GM23248 (cell line): ENCODE data around the gene RASAL3. TPM values are rescaled to one million over a fixed set of nuclear protein-coding genes. Genes with fewer than 3 reads are reported as not detected.

Experiments used
- DNase-seq: peaks from one replicate; pipeline ENCODE4 v3.0.0-alpha.2; 2015
- H2AFZ ChIP-seq: fragments of 200-600 bp; sonication (generic); 2 replicates; pipeline ENCODE4 v1.6.1; 2016; ENCODE audit warnings: antibody characterized with exemption
- H3F3A ChIP-seq: fragments of 200-600 bp; sonication (generic); 2 replicates; pipeline ENCODE4 v1.6.1; 2016; ENCODE audit warnings: mild to moderate bottlenecking, antibody characterized with exemption, mixed run types; ENCODE audit not compliant: insufficient read depth
- H3K27ac ChIP-seq: fragments of 200-600 bp; sonication (generic); 2 replicates; pipeline ENCODE4 v1.5.1; 2016; ENCODE audit warnings: mild to moderate bottlenecking
- H3K27me3 ChIP-seq: fragments of 200-600 bp; sonication (generic); replicated peaks from 2 replicates; pipeline ENCODE4 v1.6.1; 2016; ENCODE audit warnings: mild to moderate bottlenecking; ENCODE audit not compliant: insufficient read depth
- H3K36me3 ChIP-seq: fragments of 200-600 bp; sonication (generic); 2 replicates; pipeline ENCODE4 v1.6.1; 2016; ENCODE audit warnings: low read depth, mild to moderate bottlenecking
- H3K4me1 ChIP-seq: fragments of 200-600 bp; sonication (generic); 2 replicates; pipeline ENCODE4 v1.6.1; 2016; ENCODE audit warnings: mild to moderate bottlenecking; ENCODE audit not compliant: insufficient read depth
- H3K4me2 ChIP-seq: fragments of 200-600 bp; sonication (generic); one replicate; pipeline ENCODE4 v1.6.1; 2016; ENCODE audit warnings: mild to moderate bottlenecking; ENCODE audit not compliant: unreplicated experiment
- H3K4me3 ChIP-seq: fragments of 200-600 bp; sonication (generic); 2 replicates; pipeline ENCODE4 v1.5.1; 2016; ENCODE audit warnings: mild to moderate bottlenecking
- H3K79me2 ChIP-seq: fragments of 200-600 bp; sonication (generic); 2 replicates; pipeline ENCODE4 v1.6.1; 2016; ENCODE audit warnings: mild to moderate bottlenecking; ENCODE audit not compliant: insufficient read depth
- H3K9ac ChIP-seq: fragments of 200-600 bp; sonication (generic); 2 replicates; pipeline ENCODE4 v1.6.1; 2016; ENCODE audit warnings: mild to moderate bottlenecking
- H3K9me2 ChIP-seq: fragments of 200-600 bp; sonication (generic); 2 replicates; pipeline ENCODE4 v1.6.1; 2016; ENCODE audit warnings: mixed run types, mild to moderate bottlenecking, moderate library complexity; ENCODE audit not compliant: insufficient read depth
- H3K9me3 ChIP-seq: fragments of 200-600 bp; sonication (generic); one replicate; pipeline ENCODE4 v1.6.1; 2017; ENCODE audit warnings: low read depth
- H4K20me1 ChIP-seq: fragments of 200-600 bp; sonication (generic); 2 replicates; pipeline ENCODE4 v1.6.0; 2016; ENCODE audit not compliant: insufficient read depth
- EZH2 ChIP-seq: fragments of 200-600 bp; sonication (generic); IDR thresholded peaks from 2 replicates; pipeline ENCODE4 v1.6.1; 2018; ENCODE audit warnings: antibody characterized with exemption, mild to moderate bottlenecking; ENCODE audit not compliant: insufficient read depth, poor library complexity, severe bottlenecking
- EZH2phosphoT487 ChIP-seq: fragments of 200-600 bp; sonication (generic); IDR thresholded peaks from 2 replicates; pipeline ENCODE4 v1.6.1; 2018; ENCODE audit warnings: antibody characterized with exemption, moderate library complexity, mild to moderate bottlenecking, low read depth; ENCODE audit not compliant: insufficient read depth
- WGBS, 2 experiments: methylation state at CpG; one replicate each; pipeline ENCODE4 v1.1.6; 2015 to 2017; ENCODE audit warnings: low lambda C conversion rate in 2 of 2, low coverage in 1 of 2; ENCODE audit errors: missing lambda C conversion rate in 2 of 2; 5-methylcytosine and 5-hydroxymethylcytosine counted together
- in situ Hi-C: fragments of 300-500 bp; cut with MboI; formaldehyde crosslinking; loops from 2 replicates; pipeline ENCODE4 v1.15.0; 2020
- polyA plus RNA-seq: library from polyadenylated mRNA; unstranded; fragments of >200 nt; fragmentation: Nextera tagmentation; extraction: Ambion mirVana; gene quantifications from 2 replicates; pipeline ENCODE4 v1.2.1, GENCODE V29; 2016
- total RNA-seq: library from RNA; depleted of rRNA; stranded (reverse); fragments of >200 nt; shearing (Covaris generic); gene quantifications from 2 replicates; pipeline ENCODE4 v1.2.3, GENCODE V29; 2014

Gene RASAL3
- total and polyA plus RNA-seq, 2 experiments from 2014 or later: not detected

GRCh38 chr19:15431396-15432017 is 32.8 kb downstream of the RASAL3 start:
- H3K4me2 ChIP-seq: peak overlapping the region; percentile 99
- peaks cover 3% of the 10 kb centered on the region; the same call in 1 of the 2 replicates for H3K36me3 ChIP-seq
- H3K27me3 ChIP-seq: no peaks in the 10 kb centered on the region
- no peak for DNase-seq
- WGBS, 2 experiments: 0 to 1% methylated on average over 7 of the region's 7 CpGs
- in situ Hi-C loops: no loop called here
- no peaks in the 10 kb centered on the region for H3K9me2 ChIP-seq
- peak overlapping the region; percentile 77 for H3K4me3 ChIP-seq
- no peak for TF ChIP-seq EZH2
- no peak for TF ChIP-seq EZH2phosphoT487
- peaks cover 56% of the 10 kb centered on the region for H3K79me2 ChIP-seq
- H3K9ac ChIP-seq: peak overlapping the region; percentile 94
- H2AFZ ChIP-seq: peak overlapping the region; percentile 11; the same call in 1 of the 2 replicates
- peaks cover 13% of the 10 kb centered on the region for H3K4me1 ChIP-seq
- H3F3A ChIP-seq: no peaks in the 10 kb centered on the region
- no peaks in the 10 kb centered on the region for H4K20me1 ChIP-seq
- H3K9me3 ChIP-seq: no peaks in the 10 kb centered on the region
- H3K27ac ChIP-seq: peak overlapping the region; percentile 20; the same call in 1 of the 2 replicates

GRCh38 chr19:15430526-15431120 is 33.7 kb downstream of the RASAL3 start:
- H3K36me3 ChIP-seq: peaks cover 5% of the 10 kb centered on the region; the same call in 1 of the 2 replicates
- H2AFZ ChIP-seq: no peak overlapping the region
- no peaks in the 10 kb centered on the region for H3K9me2 ChIP-seq
- in situ Hi-C loops: no loop called here
- H3K4me3 ChIP-seq: peak overlapping the region; percentile 77
- no peaks in the 10 kb centered on the region for H3F3A ChIP-seq
- peaks cover 13% of the 10 kb centered on the region for H3K4me1 ChIP-seq
- H3K4me2 ChIP-seq: peak overlapping the region; percentile 99
- no peaks in the 10 kb centered on the region for H3K27me3 ChIP-seq
- no peaks in the 10 kb centered on the region for H3K9me3 ChIP-seq
- TF ChIP-seq EZH2: no peak
- TF ChIP-seq EZH2phosphoT487: no peak
- DNase-seq: peak; percentile 28
- WGBS, 2 experiments: 36 to 39% methylated on average over 10 of the region's 10 CpGs
- H3K79me2 ChIP-seq: peaks cover 62% of the 10 kb centered on the region
- peak overlapping the region; percentile 94 for H3K9ac ChIP-seq
- H4K20me1 ChIP-seq: no peaks in the 10 kb centered on the region
- no peak overlapping the region for H3K27ac ChIP-seq

DNA sequence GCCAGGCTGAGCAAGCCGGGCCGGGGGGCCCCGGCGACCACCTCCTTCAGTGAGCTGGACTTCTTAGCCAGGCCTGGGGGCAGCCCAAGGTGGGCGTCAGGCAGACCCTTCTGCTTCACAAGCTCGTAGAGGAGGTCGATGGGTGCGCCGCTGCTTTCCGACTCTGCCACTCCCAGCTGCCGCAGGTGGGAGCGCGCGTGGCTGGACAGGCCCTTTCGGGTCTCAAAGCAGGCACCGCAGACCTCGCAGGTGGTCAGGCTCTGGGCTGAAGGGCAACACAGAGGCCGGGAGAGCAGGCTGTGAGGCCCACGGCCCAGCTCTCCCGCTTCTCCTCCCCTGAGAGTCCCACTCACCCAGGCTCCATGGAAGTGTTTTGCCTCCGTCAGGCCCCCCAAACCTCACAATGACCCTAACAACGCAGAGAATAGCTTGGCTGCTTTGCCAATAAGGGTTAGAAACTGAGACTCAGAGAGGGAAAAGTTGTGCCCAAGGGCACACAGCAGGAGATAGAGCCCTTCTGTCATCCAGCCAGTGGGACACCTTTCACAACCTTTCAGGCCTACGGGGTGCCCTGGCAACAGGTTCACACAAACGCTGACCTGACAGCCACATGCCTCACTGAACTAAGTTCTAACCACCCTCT is 34.4 kb downstream of the RASAL3 start:
- H3K36me3 ChIP-seq: peaks cover 5% of the 10 kb centered on the region; the same call in 1 of the 2 replicates
- peaks cover 13% of the 10 kb centered on the region for H3K4me1 ChIP-seq
- no peak for TF ChIP-seq EZH2
- no peak for TF ChIP-seq EZH2phosphoT487
- 69 to 86% methylated on average over 6 to 24 of the region's 24 CpGs for WGBS, 2 experiments
- in situ Hi-C loops: no loop called here
- H3K4me2 ChIP-seq: peak overlapping the region; percentile 99
- H3K79me2 ChIP-seq: peaks cover 62% of the 10 kb centered on the region
- peak overlapping the region; percentile 26; the same call in 1 of the 2 replicates for H3K4me3 ChIP-seq
- no peaks in the 10 kb centered on the region for H4K20me1 ChIP-seq
- no peak overlapping the region for H2AFZ ChIP-seq
- H3K9me2 ChIP-seq: no peaks in the 10 kb centered on the region
- H3F3A ChIP-seq: no peaks in the 10 kb centered on the region
- no peaks in the 10 kb centered on the region for H3K27me3 ChIP-seq
- no peaks in the 10 kb centered on the region for H3K9me3 ChIP-seq
- H3K9ac ChIP-seq: peak overlapping the region; percentile 94
- H3K27ac ChIP-seq: no peak overlapping the region
- DNase-seq: no peak

- WGBS, 2 experiments: 81 to 83% methylated on average over 21 of the region's 22 CpGs
- Histone ChIP-seq H3K79me2 (peaks cover 62% of the 10 kb centered on the region), H3F3A (no peaks in the 10 kb centered on the region), H3K4me2 (no peak overlapping the region), H3K4me1 (peaks cover 13% of the 10 kb centered on the region), H3K27me3 (no peaks in the 10 kb centered on the region), H2AFZ (no peak overlapping the region), H3K27ac (no peak overlapping the region), H3K9ac (no peak overlapping the region), H3K36me3 (peaks cover 5% of the 10 kb centered on the region; the same call in 1 of the 2 replicates), H3K4me3 (no peak overlapping the region), H4K20me1 (no peaks in the 10 kb centered on the region), H3K9me2 (no peaks in the 10 kb centered on the region), H3K9me3 (no peaks in the 10 kb centered on the region)
- TF ChIP-seq EZH2: no peak
- TF ChIP-seq EZH2phosphoT487: no peak
- no peak for DNase-seq
- in situ Hi-C loops: no loop called here
Observed at GRCh38 chr19:15428956-15429824, 35.2 kb downstream of the RASAL3 start.
